ENCODE results near the gene SYNGR3.

The SYNGR3 gene

DNA sequence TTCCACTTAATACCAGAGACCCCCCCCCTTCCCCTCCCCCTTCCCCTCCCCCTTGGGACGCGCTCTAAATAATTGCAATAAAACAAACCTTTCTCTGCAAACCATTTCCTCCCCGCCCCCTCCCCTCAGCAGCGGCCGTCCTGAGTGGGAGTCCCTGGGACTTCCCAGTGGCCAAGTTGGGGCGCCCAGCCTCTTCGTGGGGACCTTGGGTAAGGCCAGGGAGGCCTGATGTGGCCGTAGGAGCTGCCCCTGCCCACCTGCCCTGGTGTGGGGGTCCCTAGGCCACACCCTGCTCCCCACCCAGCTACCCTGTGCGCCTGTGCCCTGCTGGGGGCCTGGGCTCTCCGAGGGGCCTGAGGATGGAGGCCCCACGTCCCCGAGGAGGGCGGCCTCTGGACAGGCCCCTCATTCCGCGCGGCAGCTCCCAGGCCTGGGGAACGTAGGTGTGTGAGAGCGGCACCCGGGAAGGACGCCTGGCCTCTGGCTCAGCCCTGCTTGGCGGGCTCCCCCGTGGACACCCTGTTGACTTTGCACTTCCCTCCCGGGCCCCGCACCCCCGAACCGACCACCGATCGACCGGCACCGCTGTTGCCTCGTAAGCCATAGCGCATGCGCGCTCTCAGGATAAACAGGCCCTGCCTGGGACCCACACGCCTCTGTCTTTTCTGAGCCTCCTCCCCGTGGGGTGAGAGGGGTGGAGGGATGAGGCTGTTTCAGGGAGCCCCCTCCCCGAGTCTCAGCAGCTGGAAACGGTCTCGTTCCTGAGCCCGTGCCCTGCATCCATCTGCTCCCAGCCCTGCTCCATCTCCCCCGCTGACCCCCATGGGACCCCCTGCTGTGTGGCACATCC, 48.8 kb downstream of the SYNGR3 start:
- in situ Hi-C loops (cut with MboI; ENCODE audit: low sequenced_read_pairs), result no loop called here

DNA sequence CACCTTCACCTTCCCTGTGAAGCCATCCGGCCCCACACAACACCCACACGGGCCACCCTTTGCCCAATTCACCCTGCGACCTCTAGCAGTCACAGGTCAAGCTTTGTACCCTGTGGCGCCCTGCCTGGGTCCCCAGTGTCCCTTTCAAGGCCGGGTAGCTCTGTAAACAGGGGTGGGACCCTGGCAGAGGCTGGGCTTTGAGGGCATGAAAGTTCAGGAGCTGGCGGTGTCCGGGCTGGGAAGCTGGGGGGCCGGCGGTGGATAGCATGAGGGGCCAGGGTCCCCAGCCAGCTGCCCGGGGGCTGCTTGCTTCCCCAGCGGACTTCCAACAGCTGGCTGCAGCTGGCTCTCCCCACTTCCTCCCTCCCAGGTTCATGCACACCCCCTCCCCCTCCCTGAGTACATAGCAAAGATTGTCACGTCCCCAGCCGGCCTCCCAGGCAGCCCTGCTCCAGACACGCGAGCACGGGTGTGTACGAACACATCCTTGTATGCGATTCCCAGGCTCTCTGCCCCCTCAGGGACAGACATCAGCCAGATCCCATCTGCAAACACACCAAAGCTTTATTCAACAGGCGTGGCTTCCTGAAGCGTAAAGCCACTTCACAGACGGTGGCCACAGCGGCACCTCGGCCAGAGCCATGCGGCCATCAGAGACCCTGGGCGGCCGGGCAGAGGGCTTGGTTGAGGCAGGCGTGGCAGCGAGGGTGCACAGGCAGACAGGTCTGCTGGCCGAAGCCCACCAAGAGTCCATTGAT, 49.7 kb downstream of the SYNGR3 start:
- in situ Hi-C loops (cut with MboI; ENCODE audit: low sequenced_read_pairs), result no loop called here

DNA sequence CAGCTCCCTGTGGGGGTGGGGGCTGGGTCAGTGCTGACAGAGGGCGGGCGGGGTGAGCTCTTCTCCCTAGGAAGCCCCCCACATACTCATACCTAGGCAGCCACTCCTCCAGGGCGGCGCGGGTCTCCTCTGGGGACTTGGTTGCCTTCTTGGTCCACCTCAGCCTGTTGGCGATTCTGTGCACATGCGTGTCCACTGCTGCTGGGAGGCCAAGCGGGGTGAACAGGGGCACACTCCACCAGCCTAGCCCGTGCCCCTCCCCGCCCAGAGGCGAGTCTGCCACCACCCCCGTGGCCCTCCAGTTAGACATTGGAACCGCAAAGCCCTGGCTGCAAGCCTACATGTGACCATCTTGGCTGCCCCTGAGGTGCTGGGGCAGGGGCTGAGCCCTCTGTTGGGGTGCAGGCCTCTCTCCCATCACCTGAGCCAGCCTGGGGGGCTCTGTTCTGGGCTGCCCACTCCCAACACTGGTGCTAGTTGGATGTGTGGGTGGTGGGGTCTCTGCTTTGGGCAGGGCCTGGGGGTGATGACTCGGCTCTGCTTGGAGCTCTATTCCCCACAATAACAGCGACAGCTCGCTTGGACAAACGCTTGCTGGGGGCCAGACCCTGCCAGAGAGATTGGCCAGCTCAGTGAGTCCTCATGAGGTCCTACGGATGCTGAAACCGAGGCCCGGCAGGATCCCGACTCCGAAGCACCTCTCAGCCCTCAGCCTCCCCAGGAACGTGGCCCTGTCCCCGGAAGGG, 50.4 kb downstream of the SYNGR3 start:
- in situ Hi-C loops (cut with MboI; ENCODE audit: low sequenced_read_pairs), result no loop called here

DNA sequence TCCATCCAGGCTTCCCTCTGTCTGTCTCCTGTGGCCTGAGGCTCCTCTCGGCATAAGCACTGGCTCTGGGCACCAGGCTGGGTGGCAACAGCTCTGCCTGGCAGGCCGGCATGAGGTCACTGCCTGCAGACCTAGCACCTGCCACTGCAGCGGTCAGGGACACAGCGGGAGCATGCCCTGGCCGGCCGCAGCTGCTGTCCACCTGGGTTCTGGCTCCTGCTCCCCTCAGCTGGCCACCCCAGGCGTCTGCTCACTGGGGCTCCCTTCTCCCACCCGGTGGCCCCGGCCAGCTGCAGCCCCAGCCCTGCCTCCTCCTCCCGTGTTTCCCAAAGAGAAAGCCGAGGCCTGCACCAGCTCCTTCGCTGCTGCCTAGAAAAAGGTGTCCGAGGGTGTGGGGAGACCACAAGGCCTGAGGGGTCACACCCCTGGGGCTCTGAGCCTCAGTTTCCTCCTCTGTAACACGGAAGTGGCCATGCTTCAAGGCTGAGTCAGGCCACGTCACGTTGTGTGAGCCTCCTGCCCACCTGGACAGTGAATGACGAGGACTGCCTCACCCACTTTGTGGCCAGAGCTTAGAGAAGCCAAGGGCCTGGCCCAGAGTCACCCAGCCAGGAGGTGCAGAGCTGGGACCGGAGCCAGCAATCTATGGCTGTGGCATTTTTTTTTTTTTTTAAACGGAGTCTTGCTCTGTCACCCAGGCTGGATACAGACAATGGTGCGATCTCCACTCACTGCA, 51.2 kb downstream of the SYNGR3 start:
- in situ Hi-C loops (cut with MboI; ENCODE audit: low sequenced_read_pairs), result no loop called here

DNA sequence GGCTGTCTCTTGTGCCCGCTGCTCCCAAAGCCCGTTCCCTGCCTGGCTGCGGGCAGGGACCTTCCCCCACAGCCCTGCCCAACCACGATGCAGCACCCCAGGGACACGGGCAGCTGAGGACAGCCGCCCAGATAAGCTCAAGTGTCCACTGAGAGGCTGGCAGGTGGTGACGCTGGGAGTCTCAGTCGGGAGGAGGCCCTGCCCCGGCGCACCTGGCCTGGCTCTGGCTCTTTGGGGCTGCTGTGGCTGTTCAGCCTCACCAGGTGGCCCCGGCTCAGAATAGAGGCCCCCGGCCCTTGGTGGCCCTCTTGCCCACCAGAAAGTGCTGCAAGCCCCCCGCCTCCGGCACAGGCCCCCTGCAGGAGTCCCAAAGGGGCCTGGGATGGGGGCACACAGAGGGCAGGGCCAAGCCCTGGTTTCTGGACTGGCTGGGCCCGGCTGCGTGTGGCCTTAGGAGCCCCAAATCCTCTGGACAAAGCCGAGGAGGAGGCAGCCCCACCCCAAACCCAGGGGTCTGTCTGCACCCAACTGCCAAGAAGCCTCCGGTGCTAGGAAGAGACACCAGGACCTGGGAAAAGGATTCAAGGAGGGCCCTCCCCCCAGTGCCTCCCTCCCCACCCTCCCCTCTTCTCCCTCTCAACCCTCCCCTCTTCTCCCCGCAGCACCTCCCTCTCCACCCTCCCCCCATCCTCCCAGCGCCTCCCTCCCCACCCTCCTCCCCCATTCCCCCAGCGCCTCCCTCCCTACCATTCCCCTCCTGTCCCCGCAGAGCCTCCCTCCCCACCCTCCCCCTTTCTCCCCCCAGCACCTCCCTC, 52.6 kb downstream of the SYNGR3 start:
- in situ Hi-C loops (cut with MboI; ENCODE audit: low sequenced_read_pairs), result no loop called here

DNA sequence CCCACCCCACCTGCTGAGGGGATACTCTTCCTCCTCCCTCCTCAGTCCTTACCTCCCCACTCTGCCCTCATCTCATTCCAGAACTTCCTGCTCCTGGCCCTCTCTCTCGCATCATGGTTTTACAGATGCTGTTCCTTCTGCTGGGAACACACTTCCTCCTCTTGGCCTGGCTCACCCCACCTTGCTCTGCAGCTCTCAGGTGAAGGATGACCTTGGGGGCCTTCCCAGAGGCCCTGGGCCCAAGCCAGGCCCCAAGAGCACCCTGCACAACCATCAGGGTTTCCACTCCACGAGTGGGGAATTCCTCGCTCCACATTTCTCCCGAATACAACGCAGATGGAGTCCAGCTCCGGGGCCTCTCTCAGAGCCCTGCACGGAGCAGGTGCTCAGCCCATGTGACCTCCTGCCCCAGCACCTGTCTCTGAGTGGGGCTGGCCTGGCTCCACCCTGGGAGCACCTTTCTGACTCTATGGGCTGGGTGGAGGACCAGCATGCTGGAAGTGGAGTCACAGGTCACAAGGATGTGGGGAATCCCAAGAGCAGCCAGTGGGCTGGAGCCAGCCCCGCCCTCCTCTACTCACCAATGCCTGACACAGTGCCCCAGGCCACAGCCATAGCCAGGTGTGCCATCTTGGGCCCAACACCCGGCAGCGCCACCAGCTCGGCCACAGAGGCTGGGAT, 53.4 kb downstream of the SYNGR3 start:
- in situ Hi-C loops (cut with MboI; ENCODE audit: low sequenced_read_pairs), result no loop called here

All from HL-60/S4 treated with phorbol 12-myristate 13-acetate at 8.2 ng/mL for 4 days and 3 days (cell line).